ENCODE results near the gene PIK3C2B.

Gene PIK3C2B

DNA sequence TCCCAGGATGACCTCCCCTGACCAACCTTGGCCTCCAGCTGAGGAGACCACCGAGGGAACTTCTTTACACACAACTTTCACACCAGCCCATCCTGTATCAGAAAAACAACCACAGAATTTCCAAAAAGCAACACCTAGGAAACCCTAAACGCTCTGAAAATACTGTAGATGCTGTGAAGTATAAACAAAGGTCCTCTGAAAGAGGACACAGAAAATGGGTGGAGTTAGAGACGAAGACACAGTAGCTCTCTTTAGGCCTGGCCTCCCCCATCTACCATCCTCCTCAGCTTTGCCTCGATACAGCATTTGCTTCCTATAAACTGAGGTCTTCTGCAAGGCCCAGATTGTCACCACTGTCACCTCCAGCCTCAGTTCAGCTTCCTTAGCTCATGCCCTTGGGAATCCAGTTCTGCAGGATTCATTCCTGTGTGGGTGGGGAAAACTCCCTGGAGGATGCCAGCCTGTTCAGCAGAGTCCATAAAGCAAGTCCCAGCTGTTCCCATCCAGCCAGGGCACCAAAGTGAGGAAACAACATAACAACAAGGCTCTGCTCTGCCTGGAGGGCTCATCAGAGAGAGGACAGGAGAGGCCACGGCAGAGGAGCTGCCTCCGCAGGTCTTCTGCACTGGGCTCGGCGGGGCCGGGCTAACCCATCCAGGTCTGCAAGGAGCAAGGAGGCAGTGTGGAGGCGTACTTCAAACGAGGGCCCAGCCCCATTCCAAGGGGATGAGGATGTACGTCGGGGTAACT, 15.0 kb downstream of the PIK3C2B start:
- DNase-seq (ENCODE audit: low spot score): no peak

- DNase-seq (ENCODE audit: low spot score): no peak
These were observed 15.7 kb downstream of the PIK3C2B start for GRCh38 chr1:204478921-204479320.

DNA sequence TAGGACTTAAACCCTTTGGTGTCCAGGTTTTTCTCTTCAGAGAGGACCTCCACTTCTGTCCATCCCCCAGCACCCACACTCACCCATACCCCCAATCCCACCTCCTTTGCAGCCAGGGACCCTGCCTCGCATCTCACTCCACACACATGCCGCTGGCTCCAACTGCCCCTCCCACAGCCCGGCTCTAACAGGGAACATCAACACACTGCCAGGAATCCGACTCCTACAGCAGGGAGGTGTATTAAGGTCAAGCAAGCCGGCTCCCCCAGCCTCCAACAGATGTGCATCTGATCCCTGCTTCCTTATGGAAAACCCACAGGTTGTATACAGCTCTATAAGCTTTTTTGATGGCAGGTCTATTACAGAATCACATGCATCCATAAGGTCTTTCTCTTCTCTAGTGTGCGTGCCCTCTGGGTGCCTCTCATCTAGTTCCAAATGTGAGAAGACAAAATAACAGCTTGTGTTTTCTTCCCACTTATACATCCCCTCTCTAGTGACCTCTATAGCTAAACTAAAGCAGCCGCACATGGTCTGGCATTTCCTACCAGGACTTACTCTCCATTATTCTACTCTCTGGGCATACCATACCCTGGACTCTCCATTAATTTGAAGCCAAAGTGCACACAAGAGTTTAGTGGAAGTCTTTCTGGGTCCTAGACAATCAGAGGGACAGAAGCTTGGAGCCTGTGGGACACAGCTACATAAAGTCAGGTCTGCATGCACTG, 16.3 kb downstream of the PIK3C2B start:
- DNase-seq (ENCODE audit: low spot score): no peak

DNA sequence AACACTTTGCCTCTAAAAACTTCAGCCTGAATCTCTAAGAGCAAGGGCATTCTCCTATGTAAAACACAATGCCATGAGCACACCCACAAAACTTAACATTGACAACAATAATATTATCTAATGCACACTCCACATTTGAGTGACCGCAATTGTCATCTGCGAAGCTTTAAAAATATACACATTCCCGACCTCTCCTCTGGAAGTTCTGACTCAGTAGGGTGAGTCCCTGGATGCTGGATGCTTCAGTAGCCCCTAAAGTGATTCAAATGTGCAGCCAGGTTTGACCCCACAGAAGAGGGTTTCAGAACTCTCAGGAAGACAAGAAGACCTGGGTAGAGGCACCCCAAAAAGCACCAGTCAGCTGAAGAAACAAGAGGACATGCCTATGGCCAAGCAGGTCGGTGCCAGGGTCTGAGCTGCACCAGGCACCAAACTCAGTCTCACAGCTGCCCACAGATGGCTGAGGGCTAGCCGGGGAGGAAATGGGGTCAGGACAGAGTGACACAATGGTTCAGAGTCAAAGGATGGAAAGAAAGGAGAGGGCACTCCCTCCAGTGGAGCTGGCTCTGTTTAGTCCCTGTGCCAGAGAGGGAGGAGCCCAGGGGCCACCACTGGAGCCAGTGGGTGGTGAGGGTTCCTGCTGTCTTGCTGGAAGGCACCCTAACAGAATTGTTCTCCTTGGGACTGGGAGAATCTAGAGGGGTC, 17.4 kb downstream of the PIK3C2B start:
- no peak for DNase-seq (ENCODE audit: low spot score)

DNA sequence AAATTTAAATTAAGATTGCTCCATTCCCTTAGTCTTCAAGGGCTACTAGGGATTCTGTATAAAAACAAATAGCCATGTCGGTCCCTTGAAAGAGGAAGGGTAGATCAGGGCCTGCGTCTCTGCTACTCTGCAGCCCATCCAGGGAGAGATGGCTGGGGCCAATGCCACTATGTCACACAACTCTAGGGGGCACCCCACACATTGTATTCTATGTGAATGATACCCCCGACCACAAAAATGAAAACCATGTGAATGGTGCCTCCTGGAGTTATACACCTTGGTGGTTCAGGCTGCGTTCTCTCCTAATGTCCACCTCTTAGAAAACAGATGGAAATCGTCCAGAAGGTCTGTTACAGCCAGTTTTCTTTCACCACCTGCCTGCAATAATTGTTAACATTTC, 18.0 kb downstream of the PIK3C2B start:
- no peak for DNase-seq (ENCODE audit: low spot score)

GRCh38 chr1:204475656-204476432, 18.8 kb downstream of the PIK3C2B start:
- DNase-seq (ENCODE audit: low spot score): no peak

GRCh38 chr1:204473400-204473965, 21.1 kb downstream of the PIK3C2B start:
- DNase-seq (ENCODE audit: low spot score): no peak

- DNase-seq (ENCODE audit: low spot score): no peak
These were observed 21.9 kb downstream of the PIK3C2B start for GRCh38 chr1:204472660-204473059.

- no peak for DNase-seq (ENCODE audit: low spot score)
These were observed 22.9 kb downstream of the PIK3C2B start for GRCh38 chr1:204471687-204472086.

DNA sequence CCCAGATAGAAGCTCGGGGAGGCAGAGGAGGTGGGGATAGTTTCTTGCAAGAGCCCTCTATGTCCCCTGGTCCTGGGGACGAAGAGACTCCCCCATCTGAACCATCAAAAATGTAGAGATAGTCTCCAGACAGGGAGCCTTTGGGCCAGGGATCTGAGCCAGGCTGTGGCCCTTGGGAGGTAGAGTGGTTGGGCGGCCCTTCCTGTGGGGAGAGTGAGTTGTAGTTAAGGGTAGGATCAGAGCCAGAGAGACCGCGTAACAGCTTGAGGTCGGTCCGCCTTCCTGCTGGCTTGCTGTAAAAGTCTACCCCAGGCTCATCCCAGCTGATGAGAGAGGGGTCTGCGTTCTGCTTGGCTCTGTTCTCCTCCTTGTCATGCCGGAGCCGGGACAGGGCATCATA, 25.3 kb downstream of the PIK3C2B start:
- no peak for DNase-seq (ENCODE audit: low spot score)

GRCh38 chr1:204468766-204469302, 25.8 kb downstream of the PIK3C2B start:
- DNase-seq (ENCODE audit: low spot score): no peak

DNA sequence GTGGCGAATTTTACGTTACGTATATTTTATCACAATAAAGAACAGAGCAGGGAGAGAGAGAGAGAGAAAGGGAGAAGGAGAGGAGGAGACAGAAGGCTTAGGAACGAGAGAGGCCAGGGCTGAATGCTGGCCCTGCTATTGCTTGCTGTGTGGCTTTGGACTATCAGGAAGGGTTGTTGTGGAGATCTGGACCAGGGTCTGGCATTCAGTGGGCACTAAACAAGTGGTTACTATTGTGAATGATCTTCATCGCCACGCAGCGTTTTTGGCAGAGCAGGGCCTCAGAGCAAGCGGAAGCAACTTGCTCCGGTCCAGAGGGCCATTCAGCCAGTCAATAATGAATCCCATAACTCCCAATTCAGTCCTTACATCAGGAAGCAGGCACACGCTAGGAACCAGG, 26.4 kb downstream of the PIK3C2B start:
- DNase-seq (ENCODE audit: low spot score): no peak

DNA sequence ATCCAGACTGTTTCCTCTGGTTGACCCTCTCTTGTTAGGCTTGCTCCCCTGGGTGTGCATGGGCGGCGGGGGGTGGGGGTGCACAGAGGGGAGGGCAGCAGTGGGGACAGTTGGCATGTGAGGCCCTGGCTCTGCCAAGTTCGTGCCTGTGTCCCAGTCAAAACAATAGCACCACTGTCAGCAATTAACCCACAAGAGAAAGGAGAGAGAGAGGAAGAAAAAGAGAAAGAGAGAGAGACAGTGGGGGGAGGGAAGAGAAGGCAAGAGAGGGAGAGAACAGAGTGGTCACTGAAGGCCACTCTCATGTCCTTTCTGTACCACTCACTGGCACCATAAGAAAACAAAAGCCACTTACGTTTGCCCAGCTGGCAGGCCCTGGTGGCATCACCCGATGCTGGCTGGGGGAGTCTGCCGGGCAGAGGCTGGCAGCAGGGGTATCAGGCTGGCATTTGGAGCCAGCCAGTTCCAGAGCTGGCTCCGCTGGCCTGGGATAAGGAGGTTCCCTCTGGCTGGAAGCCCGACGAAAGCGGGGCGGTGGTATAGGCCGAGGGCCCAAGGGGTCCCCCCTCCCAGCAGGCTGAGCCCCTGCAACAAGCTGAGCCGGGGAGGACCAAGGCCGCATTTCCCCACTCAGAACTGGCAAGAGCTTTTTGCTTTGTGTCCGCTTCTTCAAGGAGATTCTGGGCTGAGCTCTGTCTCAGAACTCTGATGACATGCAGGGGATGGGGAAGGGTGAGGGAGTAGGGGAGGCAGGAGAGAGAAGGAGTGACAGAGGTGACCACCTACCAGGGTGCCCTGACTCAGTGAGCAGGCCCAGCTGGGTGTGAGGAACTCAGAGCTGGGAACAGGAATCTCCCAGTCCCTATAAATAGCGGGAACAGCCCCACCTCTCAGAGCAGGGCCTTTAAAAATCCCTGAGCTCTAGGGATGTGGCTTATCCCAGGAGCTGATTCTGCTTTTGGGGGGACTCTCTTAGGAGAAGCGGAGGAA, 27.9 kb downstream of the PIK3C2B start:
- DNase-seq (ENCODE audit: low spot score): no peak

DNA sequence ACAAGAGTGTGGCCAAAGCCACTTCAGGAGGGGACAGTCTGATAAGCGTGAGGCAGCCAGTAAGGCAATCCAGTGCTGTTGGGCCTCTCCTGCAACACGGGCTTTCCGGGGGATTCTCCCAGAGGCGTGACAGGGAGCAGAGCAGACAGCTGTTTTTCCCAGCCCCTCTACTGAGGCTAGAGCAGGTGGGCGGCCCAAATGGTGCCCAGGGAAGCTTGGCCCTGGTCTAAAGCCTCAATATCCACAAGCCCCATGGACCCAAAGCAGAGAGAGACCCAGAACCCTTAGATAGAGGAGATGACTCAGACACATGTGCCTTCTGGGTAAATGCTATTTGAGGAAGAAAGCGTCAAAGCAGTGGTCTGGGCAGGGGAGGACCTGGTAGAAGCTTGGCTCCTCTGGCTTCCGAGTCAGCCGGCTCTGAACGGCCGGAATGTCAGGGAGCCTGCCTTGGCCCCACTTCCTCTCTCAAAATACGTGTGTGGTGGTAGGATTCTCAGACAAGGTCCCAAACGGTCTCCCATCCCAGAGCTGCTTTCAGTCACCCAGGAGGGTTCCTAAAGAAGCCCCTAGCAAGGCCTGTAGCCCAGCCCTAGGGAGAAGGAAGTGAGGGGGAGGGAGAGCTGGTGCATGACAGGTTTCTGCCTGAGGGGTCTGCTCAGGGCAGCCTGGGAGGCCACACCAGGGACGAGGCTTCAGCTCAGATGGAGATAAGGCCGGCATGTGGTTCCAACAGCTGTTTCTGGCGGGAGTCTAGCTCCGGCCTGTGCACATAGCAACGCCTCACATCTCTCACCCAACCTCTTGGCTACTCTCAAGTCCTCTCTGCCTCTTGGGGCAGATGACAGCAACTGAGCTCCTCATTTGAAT, 28.8 kb downstream of the PIK3C2B start:
- no peak for DNase-seq (ENCODE audit: low spot score)

- no peak for DNase-seq (ENCODE audit: low spot score)
These were observed 29.9 kb downstream of the PIK3C2B start for GRCh38 chr1:204464701-204465100.

DNA sequence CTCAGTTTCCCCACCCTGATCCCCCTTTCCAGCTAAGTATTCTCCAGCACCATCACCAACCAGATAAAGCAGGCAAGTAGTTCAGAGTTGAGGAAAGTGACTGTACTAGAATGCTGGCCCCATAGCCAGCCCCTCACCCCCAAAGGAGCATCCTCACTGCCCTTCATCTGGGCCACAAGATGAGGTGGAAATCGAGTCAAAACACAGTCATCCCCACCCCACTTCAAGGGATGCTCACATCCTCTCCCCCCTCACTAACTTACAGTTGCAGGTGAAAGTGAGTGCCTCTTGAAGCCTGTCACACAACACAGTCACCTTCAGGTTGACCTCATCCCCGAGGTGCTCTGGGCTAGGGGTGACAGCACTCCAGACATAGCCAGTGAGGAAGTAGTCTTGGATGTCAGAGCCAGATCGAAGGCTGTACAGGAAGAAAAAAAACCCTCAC, 30.4 kb downstream of the PIK3C2B start:
- no peak for DNase-seq (ENCODE audit: low spot score)

DNA sequence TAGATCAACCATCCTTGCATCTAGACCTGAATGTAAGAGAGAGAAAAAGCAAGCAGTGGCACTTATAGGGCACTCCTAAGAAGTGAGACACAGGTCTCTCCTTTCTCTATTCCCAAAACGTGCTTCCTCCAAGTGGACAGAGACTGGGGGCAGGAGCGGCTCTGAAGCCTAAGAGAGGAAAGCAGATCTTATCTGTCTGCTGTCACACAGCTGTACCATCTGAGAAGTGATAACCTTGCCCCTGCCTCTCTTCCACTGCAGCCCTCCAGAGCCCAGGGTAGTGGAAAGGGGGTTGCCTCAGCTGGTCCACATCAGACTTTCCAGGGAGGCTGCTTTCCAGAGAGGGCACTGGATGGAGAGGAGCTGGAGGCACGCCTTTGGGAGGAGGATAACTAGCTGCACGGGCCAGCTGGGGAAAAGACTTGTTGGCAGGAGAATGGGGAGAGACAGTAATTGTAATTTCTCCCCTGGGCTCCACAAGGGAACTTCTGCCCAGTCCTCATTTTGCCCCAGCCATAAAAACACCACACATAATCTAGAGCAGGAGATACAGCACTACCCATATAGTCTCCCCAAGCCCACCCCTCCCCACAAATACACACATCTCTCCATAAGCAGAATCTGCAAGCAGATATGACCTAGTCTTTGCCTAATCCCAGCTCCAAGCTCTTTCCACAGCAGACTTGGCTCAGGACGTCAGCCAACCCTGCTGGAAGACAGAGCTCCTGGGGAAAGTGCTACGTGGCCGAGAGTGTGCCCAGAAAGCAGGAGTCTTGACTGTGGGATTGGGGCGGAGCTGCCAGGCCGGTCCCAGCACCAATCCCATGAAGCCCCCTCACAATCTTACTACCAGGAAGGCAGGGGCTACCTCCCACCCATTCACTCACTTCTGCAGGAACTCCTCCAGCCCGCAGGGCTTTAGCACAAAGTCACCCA, 31.2 kb downstream of the PIK3C2B start:
- DNase-seq (ENCODE audit: low spot score): no peak

DNA sequence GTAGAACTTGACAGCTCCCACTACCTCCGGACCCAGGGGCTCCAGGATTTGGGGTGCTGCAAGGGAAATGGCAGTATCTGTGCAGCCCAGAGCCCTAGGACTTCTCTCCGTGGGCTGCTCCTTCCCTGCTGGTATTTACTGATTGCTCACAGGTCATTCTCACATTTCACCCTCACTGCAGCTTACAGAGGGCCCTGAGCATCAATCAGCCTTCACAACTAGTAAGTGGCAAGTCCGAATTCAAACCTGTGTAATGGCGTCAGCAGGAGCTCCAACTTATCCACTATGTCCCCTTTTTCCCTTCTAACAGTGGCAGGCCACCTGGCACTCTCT, 32.4 kb downstream of the PIK3C2B start:
- no peak for DNase-seq (ENCODE audit: low spot score)
